SK-N-SH (cell line): ENCODE measurements around the gene GJA3. TPM values are rescaled to one million over a fixed set of nuclear protein-coding genes. Genes with fewer than 3 reads are reported as not detected.

Experiments used
- CTCF ChIA-PET: fragments of 300-600, 350-600 bp; formaldehyde crosslinking; extraction: SDS; loops from one replicate; lab custom pipeline; 2021; lab: Yijun Ruan, JAX
- POLR2A ChIA-PET: fragments of 350-600 bp; sonication (Branson Sonifier 250); formaldehyde crosslinking; extraction: SDS; loops from one replicate; lab custom pipeline; 2020; ENCODE audit warnings: antibody characterized with exemption, inconsistent platforms; lab: Yijun Ruan, JAX
- DNase-seq: peaks from one replicate; pipeline ENCODE4 v3.0.0; 2012
- H2AFZ ChIP-seq: fragments of 200-600 bp; sonication (generic); 2 replicates; pipeline ENCODE4 v1.8.1; 2016; ENCODE audit warnings: antibody characterized with exemption, mild to moderate bottlenecking, low read depth
- H3F3A ChIP-seq: fragments of 200-600 bp; sonication (generic); replicated peaks from 2 replicates; pipeline ENCODE3; 2016; ENCODE audit warnings: antibody characterized with exemption, mild to moderate bottlenecking; ENCODE audit not compliant: insufficient read depth
- H3K27ac ChIP-seq, 2 experiments: fragments of 200-500 bp in 1 of 2; fragments of 200-600 bp in 1 of 2; sonication (Bioruptor generic) in 1 of 2; sonication (generic), shearing (Covaris generic) in 1 of 2; 2 replicates each; pipeline versions ENCODE4 v1.5.1 to v1.6.1; 2014 to 2016; ENCODE audit warnings: low read depth in 2 of 2, inconsistent platforms in 1 of 2, low read length in 1 of 2, mild to moderate bottlenecking in 1 of 2, mixed read lengths in 1 of 2
- H3K27me3 ChIP-seq: fragments of 200-600 bp; sonication (generic), shearing (Covaris generic); 2 replicates; pipeline ENCODE4 v1.6.1; 2016; ENCODE audit warnings: mixed run types; ENCODE audit not compliant: insufficient read depth
- H3K36me3 ChIP-seq, 2 experiments: fragments of 200-500 bp in 1 of 2; fragments of 200-600 bp in 1 of 2; sonication (Bioruptor generic) in 1 of 2; sonication (generic) in 1 of 2; replicated peaks in 1 of 2; 2 replicates each; pipeline versions ENCODE3 to v1.5.1; 2014 to 2016; ENCODE audit warnings: low read length in 1 of 2, mild to moderate bottlenecking in 1 of 2; ENCODE audit not compliant: insufficient read depth in 2 of 2, control insufficient read depth in 1 of 2
- H3K4me1 ChIP-seq, 2 experiments: fragments of 200-500 bp in 1 of 2; fragments of 200-600 bp in 1 of 2; sonication (Bioruptor generic) in 1 of 2; sonication (generic), shearing (Covaris generic) in 1 of 2; 2 replicates each; pipeline versions ENCODE4 v1.5.1 to v1.6.1; 2014 to 2016; ENCODE audit warnings: low read depth in 1 of 2, low read length in 1 of 2, mixed run types in 1 of 2; ENCODE audit not compliant: insufficient read depth in 2 of 2, control insufficient read depth in 1 of 2
- H3K4me2 ChIP-seq: fragments of 200-600 bp; sonication (generic), shearing (Covaris generic); 2 replicates; pipeline ENCODE4 v1.6.1; 2017; ENCODE audit warnings: mixed run types
- H3K4me3 ChIP-seq, 2 experiments: fragments of 200-500 bp in 1 of 2; fragments of 200-600 bp in 1 of 2; sonication (Bioruptor generic) in 1 of 2; sonication (generic), shearing (Covaris generic) in 1 of 2; 2 replicates each; pipeline versions ENCODE4 v1.5.1 to v1.8.1; 2014 to 2016; ENCODE audit warnings: low read depth in 2 of 2, inconsistent platforms in 1 of 2, low read length in 1 of 2, mild to moderate bottlenecking in 1 of 2, mixed read lengths in 1 of 2, moderate library complexity in 1 of 2
- H3K79me2 ChIP-seq: fragments of 200-600 bp; sonication (generic); 2 replicates; pipeline ENCODE4 v1.8.1; 2017; ENCODE audit warnings: mild to moderate bottlenecking; ENCODE audit not compliant: insufficient read depth
- H3K9ac ChIP-seq: fragments of 200-600 bp; sonication (generic); 2 replicates; pipeline ENCODE4 v1.6.1; 2017; ENCODE audit warnings: mixed run types
- H3K9me2 ChIP-seq: fragments of 200-600 bp; sonication (generic); 2 replicates; pipeline ENCODE4 v1.6.1; 2017; ENCODE audit warnings: mixed run types
- H3K9me3 ChIP-seq: fragments of 200-600 bp; sonication (generic); 2 replicates; pipeline ENCODE4 v1.6.1; 2017; ENCODE audit warnings: mixed run types, mild to moderate bottlenecking, moderate library complexity
- H4K20me1 ChIP-seq: fragments of 200-600 bp; sonication (generic); 2 replicates; pipeline ENCODE4 v1.6.1; 2017; ENCODE audit warnings: mild to moderate bottlenecking, mixed run types; ENCODE audit not compliant: insufficient read depth
- EP300 ChIP-seq, 2 experiments: IDR thresholded peaks; 2 replicates each; pipeline versions ENCODE4 v1.4.0 to v1.6.1; 2012; ENCODE audit warnings: borderline replicate concordance in 1 of 2, low read depth in 1 of 2, low read length in 1 of 2
- EZH2phosphoT487 ChIP-seq: fragments of 200-600 bp; sonication (generic); IDR thresholded peaks from 2 replicates; pipeline ENCODE4 v1.6.1; 2017; ENCODE audit warnings: low read depth, mixed run types, mild to moderate bottlenecking, antibody characterized with exemption, moderate library complexity, borderline replicate concordance
- FOSL2 ChIP-seq: IDR thresholded peaks from 2 replicates; pipeline ENCODE4 v1.4.0; 2012; ENCODE audit warnings: low read depth, mild to moderate bottlenecking, moderate library complexity, borderline replicate concordance
- FOXJ3 ChIP-seq: sonication (generic); formaldehyde crosslinking; IDR thresholded peaks from 2 replicates; pipeline ENCODE4 v1.5.1; 2020; ENCODE audit warnings: mild to moderate bottlenecking, missing genetic modification reagents
- JUND ChIP-seq: IDR thresholded peaks from 2 replicates; pipeline ENCODE4 v1.4.0; 2012
- MAX ChIP-seq: IDR thresholded peaks from 2 replicates; pipeline ENCODE4 v1.4.0; 2012; ENCODE audit warnings: low read depth
- NFIC ChIP-seq: IDR thresholded peaks from 2 replicates; pipeline ENCODE4 v1.4.0; 2012; ENCODE audit warnings: borderline replicate concordance
- PBX3 ChIP-seq: IDR thresholded peaks from 2 replicates; pipeline ENCODE4; 2012
- RXRA ChIP-seq: IDR thresholded peaks from 2 replicates; pipeline ENCODE4 v1.4.0; 2012; ENCODE audit warnings: low read depth, mild to moderate bottlenecking, borderline replicate concordance
- SIN3A ChIP-seq: IDR thresholded peaks from 2 replicates; pipeline ENCODE4 v1.6.1; 2012; ENCODE audit warnings: low read depth, mild to moderate bottlenecking, low read length, moderate library complexity, borderline replicate concordance
- SMC3 ChIP-seq: IDR thresholded peaks from 2 replicates; pipeline ENCODE4 v1.6.1; 2012; ENCODE audit warnings: low read depth, low read length, improper control_type of control experiment
- USF2 ChIP-seq: fragments of 150-350 bp; IDR thresholded peaks from 2 replicates; pipeline ENCODE4 v1.6.1; 2017; ENCODE audit warnings: antibody characterized with exemption, low read length, low read depth, borderline replicate concordance
- YY1 ChIP-seq: IDR thresholded peaks from 2 replicates; pipeline ENCODE4 v1.4.0; 2012; ENCODE audit warnings: low read depth, mild to moderate bottlenecking
- WGBS: methylation state at CpG from one replicate; pipeline ENCODE4 v1.1.6; 2017; ENCODE audit warnings: low lambda C conversion rate; 5-methylcytosine and 5-hydroxymethylcytosine counted together
- polyA plus RNA-seq, 3 experiments: library from polyadenylated mRNA; depleted of rRNA; stranded (reverse); fragments of >200 nt; gene quantifications; 2 replicates each; pipeline ENCODE4 v1.2.3, GENCODE V29; 2012
- TF ChIP-seq, protein P1 (sequence below): IDR thresholded peaks from 2 replicates; pipeline ENCODE4 v1.6.1; 2012; ENCODE audit warnings: mild to moderate bottlenecking, low read depth, low read length, moderate library complexity

Gene GJA3
- polyA plus RNA-seq, 1 of the 3 experiments (the other 2 are of a cell fraction) = not detected

DNA sequence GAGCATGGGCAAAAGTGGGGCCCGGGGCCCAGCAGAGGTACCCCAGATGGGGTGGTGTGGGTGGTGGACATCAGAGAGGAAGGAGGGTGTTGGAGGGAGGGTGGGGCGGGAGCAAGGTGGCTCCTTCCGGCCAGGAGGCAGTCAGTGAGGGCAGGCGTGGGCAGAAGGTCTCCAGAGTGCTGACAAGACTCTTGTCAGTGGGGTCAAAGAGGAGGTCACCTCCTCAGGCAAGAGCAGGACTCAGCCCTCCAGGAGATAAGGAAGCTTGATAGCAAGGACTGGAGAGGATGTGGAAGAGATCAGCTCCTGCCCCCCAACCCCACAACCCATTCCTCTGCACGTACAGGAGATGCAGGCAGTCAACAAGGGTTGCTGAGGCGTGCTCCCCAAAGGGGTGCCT lies 9.8 kb downstream of the GJA3 start:
- 37% methylated on average over 4 of the region's 6 CpGs for WGBS
- H3K36me3 ChIP-seq = no peaks in the 10 kb centered on the region
- CTCF ChIA-PET = no interaction called here
- no peaks in the 10 kb centered on the region for H3K4me1 ChIP-seq
- peaks cover 4% of the 10 kb centered on the region for H3F3A ChIP-seq
- no peak overlapping the region for H2AFZ ChIP-seq
- no peaks in the 10 kb centered on the region for H4K20me1 ChIP-seq
- H3K9ac ChIP-seq = no peak overlapping the region
- DNase-seq = no peak
- H3K79me2 ChIP-seq = no peaks in the 10 kb centered on the region
- H3K27me3 ChIP-seq = peaks cover 79% of the 10 kb centered on the region
- H3K9me2 ChIP-seq = no peaks in the 10 kb centered on the region
- no peak for TF ChIP-seq JUND
- TF ChIP-seq NFIC = no peak
- TF ChIP-seq FOXJ3 (CRISPR knock-in tag) = no peak
- TF ChIP-seq, all 33 proteins: peak for 0
- no peaks in the 10 kb centered on the region for H3K9me3 ChIP-seq
- no peak overlapping the region for H3K4me3 ChIP-seq
- no peak overlapping the region for H3K4me2 ChIP-seq
- H3K27ac ChIP-seq = no peak overlapping the region
- POLR2A ChIA-PET = no interaction called here

DNA sequence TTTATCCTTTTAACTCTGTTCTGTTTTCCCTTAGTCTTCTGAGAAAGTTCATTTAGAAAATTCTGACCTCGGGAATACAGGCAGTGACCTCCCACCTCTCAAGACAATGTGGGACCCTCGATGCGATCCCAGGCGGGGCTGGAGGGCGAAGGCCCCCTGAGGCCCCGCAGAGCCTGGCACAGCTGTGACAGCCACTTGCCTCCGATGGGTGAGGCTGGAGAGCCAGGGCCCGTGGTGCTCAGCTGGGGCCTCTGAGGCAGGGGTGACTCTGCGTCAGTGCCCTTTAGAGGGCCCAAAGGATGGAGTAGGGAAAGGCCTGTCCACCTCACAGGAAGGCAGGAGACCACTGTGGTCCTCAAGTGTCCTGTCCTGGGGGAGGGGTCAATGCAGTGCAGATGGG lies 10.3 kb downstream of the GJA3 start:
- WGBS = 19% methylated on average over 7 of the region's 9 CpGs
- POLR2A ChIA-PET = no interaction called here

More for the DNA sequence above, 10.3 kb downstream of the GJA3 start:
- no peaks in the 10 kb centered on the region for H3K9me3 ChIP-seq
- H3K79me2 ChIP-seq = no peaks in the 10 kb centered on the region
- H3F3A ChIP-seq = peaks cover 3% of the 10 kb centered on the region
- TF ChIP-seq, protein P1, sequence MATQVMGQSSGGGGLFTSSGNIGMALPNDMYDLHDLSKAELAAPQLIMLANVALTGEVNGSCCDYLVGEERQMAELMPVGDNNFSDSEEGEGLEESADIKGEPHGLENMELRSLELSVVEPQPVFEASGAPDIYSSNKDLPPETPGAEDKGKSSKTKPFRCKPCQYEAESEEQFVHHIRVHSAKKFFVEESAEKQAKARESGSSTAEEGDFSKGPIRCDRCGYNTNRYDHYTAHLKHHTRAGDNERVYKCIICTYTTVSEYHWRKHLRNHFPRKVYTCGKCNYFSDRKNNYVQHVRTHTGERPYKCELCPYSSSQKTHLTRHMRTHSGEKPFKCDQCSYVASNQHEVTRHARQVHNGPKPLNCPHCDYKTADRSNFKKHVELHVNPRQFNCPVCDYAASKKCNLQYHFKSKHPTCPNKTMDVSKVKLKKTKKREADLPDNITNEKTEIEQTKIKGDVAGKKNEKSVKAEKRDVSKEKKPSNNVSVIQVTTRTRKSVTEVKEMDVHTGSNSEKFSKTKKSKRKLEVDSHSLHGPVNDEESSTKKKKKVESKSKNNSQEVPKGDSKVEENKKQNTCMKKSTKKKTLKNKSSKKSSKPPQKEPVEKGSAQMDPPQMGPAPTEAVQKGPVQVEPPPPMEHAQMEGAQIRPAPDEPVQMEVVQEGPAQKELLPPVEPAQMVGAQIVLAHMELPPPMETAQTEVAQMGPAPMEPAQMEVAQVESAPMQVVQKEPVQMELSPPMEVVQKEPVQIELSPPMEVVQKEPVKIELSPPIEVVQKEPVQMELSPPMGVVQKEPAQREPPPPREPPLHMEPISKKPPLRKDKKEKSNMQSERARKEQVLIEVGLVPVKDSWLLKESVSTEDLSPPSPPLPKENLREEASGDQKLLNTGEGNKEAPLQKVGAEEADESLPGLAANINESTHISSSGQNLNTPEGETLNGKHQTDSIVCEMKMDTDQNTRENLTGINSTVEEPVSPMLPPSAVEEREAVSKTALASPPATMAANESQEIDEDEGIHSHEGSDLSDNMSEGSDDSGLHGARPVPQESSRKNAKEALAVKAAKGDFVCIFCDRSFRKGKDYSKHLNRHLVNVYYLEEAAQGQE = no peak
- no peak for TF ChIP-seq PBX3
- TF ChIP-seq JUND = no peak
- no peak for TF ChIP-seq RXRA
- TF ChIP-seq EP300 (IDR thresholded peaks at IDR 0.05; ENCODE audit: borderline replicate concordance in 1 of 2, low read depth in 1 of 2, low read length in 1 of 2) = no peak
- no peak for TF ChIP-seq YY1
- TF ChIP-seq USF2 = no peak
- no peak for TF ChIP-seq MAX
- no peak for TF ChIP-seq SIN3A
- TF ChIP-seq EZH2phosphoT487 = no peak
- no peak for TF ChIP-seq NFIC
- no peak for TF ChIP-seq SMC3
- no peak for TF ChIP-seq FOSL2
- no peak overlapping the region for H3K4me3 ChIP-seq
- H3K36me3 ChIP-seq = no peaks in the 10 kb centered on the region
- no peak overlapping the region for H3K4me2 ChIP-seq
- CTCF ChIA-PET = interaction anchor here (1.2 kb wide), 1 partner anchor 29 kb away, joined by 3 read pairs; no protein-coding TSS in a partner anchor
- H3K4me1 ChIP-seq = no peaks in the 10 kb centered on the region
- no peak overlapping the region for H2AFZ ChIP-seq
- peaks cover 79% of the 10 kb centered on the region for H3K27me3 ChIP-seq
- H4K20me1 ChIP-seq = no peaks in the 10 kb centered on the region
- H3K27ac ChIP-seq = no peak overlapping the region
- no peak for DNase-seq
- H3K9ac ChIP-seq = no peak overlapping the region
- H3K9me2 ChIP-seq = no peaks in the 10 kb centered on the region
